HEK293 (cell line): ENCODE data around the gene HDAC11.

Experiments used
- ZNF596 ChIP-seq: fragments of 450-650 bp; IDR thresholded peaks from 2 replicates; pipeline ENCODE4 v1.5.0; 2018; ENCODE audit warnings: missing biosample characterization, mild to moderate bottlenecking, missing genetic modification characterization, moderate library complexity
- ZNF658 ChIP-seq: fragments of 450-650 bp; formaldehyde crosslinking; IDR thresholded peaks from 2 replicates; pipeline ENCODE4; 2016; ENCODE audit warnings: missing biosample characterization, missing genetic modification characterization
- TF ChIP-seq, protein P1 (sequence below): fragments of 450-650 bp; formaldehyde crosslinking; IDR thresholded peaks from 2 replicates; pipeline ENCODE4 v1.5.1; 2016; ENCODE audit warnings: missing biosample characterization, missing genetic modification characterization
- TF ChIP-seq, protein P2 (sequence below): fragments of 450-650 bp; formaldehyde crosslinking; IDR thresholded peaks from 2 replicates; pipeline ENCODE4 v1.5.1; 2017; ENCODE audit warnings: missing biosample characterization, missing genetic modification characterization

DNA sequence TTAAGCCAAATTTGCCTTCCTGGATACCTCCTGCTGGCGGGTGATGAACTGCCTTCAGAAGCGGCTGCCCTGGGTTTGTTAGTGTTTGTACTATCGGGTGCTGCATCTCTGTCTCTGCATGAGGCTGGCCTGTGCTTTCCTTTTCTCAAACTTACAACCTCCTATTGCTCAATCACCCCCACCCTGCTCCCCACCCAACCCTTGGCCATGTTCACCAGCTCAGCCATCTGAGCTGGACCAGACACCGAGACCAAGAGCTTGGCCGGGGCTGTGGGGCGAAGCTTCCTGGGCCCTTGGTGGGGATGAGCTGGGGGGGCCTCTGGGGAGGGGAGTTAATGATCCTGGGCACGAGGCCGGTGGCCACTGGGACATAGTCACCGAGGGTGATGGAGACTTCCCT, 52.0 kb downstream of the HDAC11 start:
- TF ChIP-seq ZNF596 (tag by site-specific recombination) (no peak), ZNF658 (tag by site-specific recombination) (no peak)
- TF ChIP-seq, protein P1, sequence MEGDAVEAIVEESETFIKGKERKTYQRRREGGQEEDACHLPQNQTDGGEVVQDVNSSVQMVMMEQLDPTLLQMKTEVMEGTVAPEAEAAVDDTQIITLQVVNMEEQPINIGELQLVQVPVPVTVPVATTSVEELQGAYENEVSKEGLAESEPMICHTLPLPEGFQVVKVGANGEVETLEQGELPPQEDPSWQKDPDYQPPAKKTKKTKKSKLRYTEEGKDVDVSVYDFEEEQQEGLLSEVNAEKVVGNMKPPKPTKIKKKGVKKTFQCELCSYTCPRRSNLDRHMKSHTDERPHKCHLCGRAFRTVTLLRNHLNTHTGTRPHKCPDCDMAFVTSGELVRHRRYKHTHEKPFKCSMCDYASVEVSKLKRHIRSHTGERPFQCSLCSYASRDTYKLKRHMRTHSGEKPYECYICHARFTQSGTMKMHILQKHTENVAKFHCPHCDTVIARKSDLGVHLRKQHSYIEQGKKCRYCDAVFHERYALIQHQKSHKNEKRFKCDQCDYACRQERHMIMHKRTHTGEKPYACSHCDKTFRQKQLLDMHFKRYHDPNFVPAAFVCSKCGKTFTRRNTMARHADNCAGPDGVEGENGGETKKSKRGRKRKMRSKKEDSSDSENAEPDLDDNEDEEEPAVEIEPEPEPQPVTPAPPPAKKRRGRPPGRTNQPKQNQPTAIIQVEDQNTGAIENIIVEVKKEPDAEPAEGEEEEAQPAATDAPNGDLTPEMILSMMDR (tag by site-specific recombination): no peak
- TF ChIP-seq, protein P2, sequence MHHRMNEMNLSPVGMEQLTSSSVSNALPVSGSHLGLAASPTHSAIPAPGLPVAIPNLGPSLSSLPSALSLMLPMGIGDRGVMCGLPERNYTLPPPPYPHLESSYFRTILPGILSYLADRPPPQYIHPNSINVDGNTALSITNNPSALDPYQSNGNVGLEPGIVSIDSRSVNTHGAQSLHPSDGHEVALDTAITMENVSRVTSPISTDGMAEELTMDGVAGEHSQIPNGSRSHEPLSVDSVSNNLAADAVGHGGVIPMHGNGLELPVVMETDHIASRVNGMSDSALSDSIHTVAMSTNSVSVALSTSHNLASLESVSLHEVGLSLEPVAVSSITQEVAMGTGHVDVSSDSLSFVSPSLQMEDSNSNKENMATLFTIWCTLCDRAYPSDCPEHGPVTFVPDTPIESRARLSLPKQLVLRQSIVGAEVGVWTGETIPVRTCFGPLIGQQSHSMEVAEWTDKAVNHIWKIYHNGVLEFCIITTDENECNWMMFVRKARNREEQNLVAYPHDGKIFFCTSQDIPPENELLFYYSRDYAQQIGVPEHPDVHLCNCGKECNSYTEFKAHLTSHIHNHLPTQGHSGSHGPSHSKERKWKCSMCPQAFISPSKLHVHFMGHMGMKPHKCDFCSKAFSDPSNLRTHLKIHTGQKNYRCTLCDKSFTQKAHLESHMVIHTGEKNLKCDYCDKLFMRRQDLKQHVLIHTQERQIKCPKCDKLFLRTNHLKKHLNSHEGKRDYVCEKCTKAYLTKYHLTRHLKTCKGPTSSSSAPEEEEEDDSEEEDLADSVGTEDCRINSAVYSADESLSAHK (tag by site-specific recombination): no peak
